Mucosa of rectum (tissue), 2 donors: ENCODE measurements around the gene CCDC85A.

Experiments
- H3K27ac ChIP-seq, 2 donors: one replicate each; pipeline ENCODE4 v1.7.0; 2013; ENCODE audit warnings: inconsistent platforms in 2 of 2, low read depth in 2 of 2, low read length in 2 of 2
- H3K27me3 ChIP-seq, 2 donors: one replicate each; pipeline ENCODE4 v1.7.0; 2013; ENCODE audit warnings: low read length in 2 of 2; ENCODE audit not compliant: control insufficient read depth in 2 of 2, insufficient read depth in 2 of 2
- H3K36me3 ChIP-seq, 2 donors: one replicate each; pipeline ENCODE4 v1.7.0; 2013; ENCODE audit warnings: low read length in 2 of 2; ENCODE audit not compliant: control insufficient read depth in 2 of 2, insufficient read depth in 2 of 2
- H3K4me1 ChIP-seq, 2 donors: one replicate each; pipeline ENCODE4 v1.7.0; 2013; ENCODE audit warnings: low read length in 2 of 2, mild to moderate bottlenecking in 1 of 2; ENCODE audit not compliant: control insufficient read depth in 2 of 2, insufficient read depth in 2 of 2
- H3K4me3 ChIP-seq, 2 donors: one replicate each; pipeline ENCODE4 v1.7.0; 2013; ENCODE audit warnings: low read length in 2 of 2
- H3K9ac ChIP-seq, 2 donors: one replicate each; pipeline ENCODE4 v1.7.0; 2013; ENCODE audit warnings: low read length in 2 of 2, low read depth in 1 of 2, mild to moderate bottlenecking in 1 of 2
- H3K9me3 ChIP-seq, 2 donors: one replicate each; pipeline ENCODE4 v1.7.0; 2013; ENCODE audit warnings: low read length in 2 of 2; ENCODE audit not compliant: control insufficient read depth in 2 of 2
- donor health status: healthy.
- donor health status: Normal muscosa, but diverticular disease.

CCDC85A gene

DNA sequence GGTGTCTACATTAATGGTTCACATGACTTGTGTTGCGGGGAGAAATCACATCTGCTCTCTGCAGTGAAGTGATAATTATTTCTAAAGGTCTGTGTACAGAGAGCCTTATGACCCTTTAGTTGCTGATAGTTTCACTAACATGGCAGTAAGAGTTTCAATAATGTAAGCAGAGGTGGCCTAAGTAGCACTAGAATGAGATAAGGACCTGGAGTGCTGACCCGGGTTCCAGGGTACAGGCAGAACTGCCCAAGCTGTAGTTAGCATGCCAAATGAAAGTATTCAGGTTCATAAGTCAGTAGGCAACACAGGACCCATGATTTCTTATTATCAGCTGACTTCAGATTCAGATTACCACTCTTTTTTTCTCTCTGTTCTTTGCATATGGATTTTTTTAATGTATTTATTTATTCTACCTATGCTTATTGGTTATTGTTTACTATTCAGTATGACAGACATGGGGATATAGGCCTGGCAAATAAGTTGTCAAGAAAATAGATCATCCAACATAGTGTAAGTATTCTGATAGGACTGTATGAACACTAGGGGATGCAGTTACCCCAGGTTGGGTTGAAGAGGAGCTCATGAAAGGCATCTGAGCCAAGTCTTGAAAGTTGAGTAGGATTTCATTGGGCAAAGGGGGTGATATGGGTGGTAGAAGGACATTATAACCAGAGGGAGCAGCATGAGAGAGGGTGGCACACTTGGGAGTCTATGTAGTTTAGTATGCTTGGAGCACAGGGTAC lies 105.2 kb downstream of the CCDC85A start:
- no peak overlapping the region for H3K27ac ChIP-seq
- no peaks in the 10 kb centered on the region for H3K4me1 ChIP-seq
- no peak overlapping the region for H3K4me3 ChIP-seq
- H3K36me3 ChIP-seq, result no peaks in the 10 kb centered on the region
- no peak overlapping the region for H3K9ac ChIP-seq
- H3K9me3 ChIP-seq, result no peaks in the 10 kb centered on the region
- H3K27me3 ChIP-seq, result no peaks in the 10 kb centered on the region

- Histone ChIP-seq H3K4me3 (no peak overlapping the region), H3K27ac (no peak overlapping the region), H3K4me1 (no peaks in the 10 kb centered on the region), H3K9me3 (no peaks in the 10 kb centered on the region), H3K36me3 (no peaks in the 10 kb centered on the region), H3K9ac (no peak overlapping the region), H3K27me3 (no peaks in the 10 kb centered on the region)
Measured at GRCh38 chr2:56291711-56292110, 107.9 kb downstream of the CCDC85A start.

- Histone ChIP-seq H3K9me3 (no peaks in the 10 kb centered on the region), H3K9ac (no peak overlapping the region), H3K36me3 (no peaks in the 10 kb centered on the region), H3K4me1 (no peaks in the 10 kb centered on the region), H3K27ac (no peak overlapping the region), H3K27me3 (no peaks in the 10 kb centered on the region), H3K4me3 (no peak overlapping the region)
Measured at GRCh38 chr2:56292951-56293350, 109.2 kb downstream of the CCDC85A start.

GRCh38 chr2:56295666-56296065 lies 111.9 kb downstream of the CCDC85A start:
- Histone ChIP-seq H3K27ac (no peak overlapping the region), H3K4me3 (no peak overlapping the region), H3K27me3 (no peaks in the 10 kb centered on the region), H3K36me3 (no peaks in the 10 kb centered on the region), H3K4me1 (no peaks in the 10 kb centered on the region), H3K9me3 (no peaks in the 10 kb centered on the region), H3K9ac (no peak overlapping the region)

DNA sequence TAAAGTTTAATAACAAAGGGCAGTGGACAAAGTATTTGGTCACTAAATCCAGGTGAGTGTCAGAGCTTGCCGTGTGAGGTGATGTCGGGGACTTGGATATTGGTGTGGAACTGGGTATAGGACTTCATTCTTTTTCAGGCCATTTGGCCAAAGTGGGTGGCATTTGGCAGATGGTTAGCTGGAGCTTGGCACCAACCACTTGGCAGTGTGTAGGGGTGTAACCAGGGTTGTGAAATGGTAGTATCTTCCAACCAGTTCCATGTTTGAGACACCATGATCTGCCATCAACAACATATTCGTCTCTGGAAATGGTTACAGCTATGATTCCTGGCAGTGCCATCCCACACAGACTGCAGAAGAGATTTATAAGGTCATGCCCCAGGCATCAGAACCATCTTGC lies 113.9 kb downstream of the CCDC85A start:
- Histone ChIP-seq H3K36me3 (no peaks in the 10 kb centered on the region), H3K9me3 (no peaks in the 10 kb centered on the region), H3K9ac (no peak overlapping the region), H3K4me1 (no peaks in the 10 kb centered on the region), H3K4me3 (no peak overlapping the region), H3K27ac (no peak overlapping the region), H3K27me3 (no peaks in the 10 kb centered on the region)

DNA sequence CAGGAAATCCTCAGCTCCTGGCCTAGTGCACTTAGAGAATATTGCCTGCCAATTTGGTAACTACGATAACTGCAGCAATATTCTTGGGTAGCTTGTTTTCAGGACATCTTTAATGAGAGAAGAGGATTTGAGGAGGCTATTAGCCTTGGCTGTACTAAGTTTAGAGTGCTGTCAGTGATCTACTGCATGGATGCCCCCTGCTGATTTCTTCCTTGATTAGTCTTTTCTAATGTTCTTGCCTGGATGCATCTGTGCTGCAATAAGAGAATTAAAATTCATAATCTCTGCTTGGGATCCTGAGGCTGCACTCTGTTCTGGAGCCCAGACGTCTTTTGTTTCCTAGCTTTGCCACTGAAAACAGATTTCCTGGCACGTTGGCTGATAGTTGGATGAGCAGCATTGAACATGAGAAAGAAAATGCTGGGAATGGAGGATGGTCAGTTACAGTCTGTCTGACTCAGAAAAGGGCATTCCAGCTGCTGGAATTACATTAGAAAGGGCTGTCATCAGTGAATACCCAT lies 115.4 kb downstream of the CCDC85A start:
- no peak overlapping the region for H3K4me3 ChIP-seq
- no peaks in the 10 kb centered on the region for H3K27me3 ChIP-seq
- H3K9ac ChIP-seq, result no peak overlapping the region
- H3K9me3 ChIP-seq, result no peaks in the 10 kb centered on the region
- no peaks in the 10 kb centered on the region for H3K36me3 ChIP-seq
- H3K4me1 ChIP-seq, result no peaks in the 10 kb centered on the region
- H3K27ac ChIP-seq, result no peak overlapping the region

GRCh38 chr2:56309626-56310170 lies 125.9 kb downstream of the CCDC85A start:
- Histone ChIP-seq H3K9ac (no peak overlapping the region), H3K9me3 (no peaks in the 10 kb centered on the region), H3K27ac (no peak overlapping the region), H3K36me3 (no peaks in the 10 kb centered on the region), H3K4me1 (peaks cover 0 to 5% of the 10 kb centered on the region in 2 donors), H3K4me3 (no peak overlapping the region), H3K27me3 (no peaks in the 10 kb centered on the region)

GRCh38 chr2:56313500-56313921 lies 129.7 kb downstream of the CCDC85A start:
- Histone ChIP-seq H3K36me3 (no peaks in the 10 kb centered on the region), H3K27me3 (no peaks in the 10 kb centered on the region), H3K9me3 (no peaks in the 10 kb centered on the region), H3K9ac (no peak overlapping the region), H3K4me1 (peaks cover 0 to 5% of the 10 kb centered on the region in 2 donors), H3K4me3 (no peak overlapping the region), H3K27ac (no peak overlapping the region)

DNA sequence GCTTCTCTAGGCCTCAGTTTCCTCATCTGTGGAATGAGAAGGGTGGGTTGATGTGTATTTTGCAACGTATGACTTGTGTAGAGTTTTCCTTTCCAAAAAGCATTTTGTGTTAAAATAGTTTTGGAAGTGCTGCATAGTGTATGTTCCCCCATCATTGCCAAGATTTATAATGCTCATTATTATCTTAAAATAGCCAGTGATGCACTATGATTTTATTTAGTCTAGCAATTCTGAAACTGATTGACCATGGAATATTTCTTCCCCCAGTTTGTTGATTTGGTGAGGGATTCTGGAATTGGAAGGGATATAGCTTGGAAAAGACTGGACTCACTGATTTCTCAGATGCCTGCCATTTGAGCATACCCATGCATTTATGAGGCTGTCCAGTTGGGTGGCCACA lies 130.6 kb downstream of the CCDC85A start:
- Histone ChIP-seq H3K27me3 (no peaks in the 10 kb centered on the region), H3K36me3 (no peaks in the 10 kb centered on the region), H3K27ac (no peak overlapping the region), H3K9me3 (no peaks in the 10 kb centered on the region), H3K4me1 (peaks cover 0 to 5% of the 10 kb centered on the region in 2 donors), H3K9ac (no peak overlapping the region), H3K4me3 (no peak overlapping the region)

DNA sequence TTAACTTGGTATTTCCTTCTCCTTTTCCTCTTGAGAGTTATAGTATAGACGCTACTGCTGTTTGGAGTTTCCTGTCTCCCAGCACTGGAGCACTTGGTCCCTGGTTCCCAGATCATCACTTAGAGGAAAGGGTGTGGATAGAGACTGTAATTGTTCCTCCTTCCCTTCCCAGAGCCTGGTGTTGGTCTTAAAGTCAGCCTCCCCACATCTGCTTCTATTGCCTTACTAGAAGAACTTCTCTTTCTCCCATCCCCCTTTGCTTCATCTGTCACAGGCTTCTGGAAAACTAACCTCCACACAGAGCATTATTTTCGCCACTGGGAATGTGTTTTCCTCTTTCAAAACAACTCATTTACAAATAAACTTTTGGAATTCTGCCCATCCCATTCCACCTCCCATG lies 131.0 kb downstream of the CCDC85A start:
- Histone ChIP-seq H3K4me3 (no peak overlapping the region), H3K4me1 (peaks cover 0 to 5% of the 10 kb centered on the region in 2 donors), H3K36me3 (no peaks in the 10 kb centered on the region), H3K9me3 (no peaks in the 10 kb centered on the region), H3K27me3 (no peaks in the 10 kb centered on the region), H3K27ac (no peak overlapping the region), H3K9ac (no peak overlapping the region)
